ENCODE data around the gene RPL35. TPM values are rescaled to one million over a fixed set of nuclear protein-coding genes. Genes with fewer than 3 reads are reported as not detected.

The RPL35 gene
- polyA plus RNA-seq, 1 donor (not counting 4 experiments of a cell fraction or from before 2014, with no cell fraction given), result 3,325 TPM

GRCh38 chr9:124894035-124894740 is 32.4 kb upstream of the RPL35 start:
- peaks cover 10 to 15% of the 10 kb centered on the region in 2 experiments for H3K36me3 ChIP-seq (ENCODE audit: control insufficient read depth in 2 of 2, extremely low read depth in 1 of 2, insufficient read depth in 2 of 2, low read length in 2 of 2)

GRCh38 chr9:124890179-124890578 is 28.4 kb upstream of the RPL35 start:
- H2AFZ ChIP-seq (ENCODE audit: control insufficient read depth, low read length), result no peak overlapping the region
- H3K9me3 ChIP-seq (ENCODE audit: control insufficient read depth, low read depth, low read length), result no peaks in the 10 kb centered on the region
- H3K9ac ChIP-seq (ENCODE audit: control insufficient read depth, extremely low read depth, insufficient read depth, low read length), result no peak overlapping the region
- TF ChIP-seq EZH2 (IDR thresholded peaks at IDR 0.05; ENCODE audit: low read length) (no peak), CTCF (optimal IDR thresholded peaks at IDR 0.05 in 1 of 3, IDR thresholded peaks at IDR 0.05 in 1 of 3, conservative IDR thresholded peaks at IDR 0.05 in 1 of 3; ENCODE audit: extremely low read depth in 1 of 3, insufficient read depth in 2 of 3, low read length in 3 of 3) (no peak)
- H3K4me2 ChIP-seq (ENCODE audit: control insufficient read depth, extremely low read depth, insufficient read depth, low read depth, low read length), result no peak overlapping the region
- no peak overlapping the region for H3K4me3 ChIP-seq (ENCODE audit: control insufficient read depth in 2 of 3, extremely low read depth in 1 of 3, insufficient read depth in 2 of 3, low read depth in 1 of 3, low read length in 3 of 3)
- no peaks in the 10 kb centered on the region for H3K27me3 ChIP-seq (ENCODE audit: control insufficient read depth, extremely low read depth, insufficient read depth, low read length)
- H3K79me2 ChIP-seq (ENCODE audit: control insufficient read depth, insufficient read depth, low read length), result no peaks in the 10 kb centered on the region
- H3K9me1 ChIP-seq (ENCODE audit: control insufficient read depth, extremely low read depth, insufficient read depth, low read length), result no peaks in the 10 kb centered on the region
- FAIRE-seq (no peak), DNase-seq (ENCODE audit: low read depth, low spot score) (no peak)
- no peaks in the 10 kb centered on the region for H4K20me1 ChIP-seq (ENCODE audit: control insufficient read depth, extremely low read depth, insufficient read depth, low read length)
- H3K36me3 ChIP-seq (ENCODE audit: control insufficient read depth in 2 of 2, extremely low read depth in 1 of 2, insufficient read depth in 2 of 2, low read length in 2 of 2), result peaks cover 19 to 21% of the 10 kb centered on the region in 2 experiments
- dilution Hi-C loops (cut with MboI; ENCODE audit: extremely low pct_ligation_motif_present, low sequenced_read_pairs), result no loop called here
- no peak overlapping the region for H3K27ac ChIP-seq (ENCODE audit: control insufficient read depth, insufficient read depth, low read length)
- H3K4me1 ChIP-seq (ENCODE audit: control insufficient read depth, extremely low read depth, insufficient read depth, low read length), result no peaks in the 10 kb centered on the region

More at GRCh38 chr9:124894035-124894740, 32.4 kb upstream of the RPL35 start:
- no peak overlapping the region for H3K4me2 ChIP-seq (ENCODE audit: control insufficient read depth, extremely low read depth, insufficient read depth, low read depth, low read length)
- TF ChIP-seq CTCF (optimal IDR thresholded peaks at IDR 0.05 in 1 of 3, IDR thresholded peaks at IDR 0.05 in 1 of 3, conservative IDR thresholded peaks at IDR 0.05 in 1 of 3; ENCODE audit: extremely low read depth in 1 of 3, insufficient read depth in 2 of 3, low read length in 3 of 3), result no peak
- no peak for TF ChIP-seq EZH2 (IDR thresholded peaks at IDR 0.05; ENCODE audit: low read length)
- DNase-seq (ENCODE audit: low read depth, low spot score), result no peak
- no peaks in the 10 kb centered on the region for H4K20me1 ChIP-seq (ENCODE audit: control insufficient read depth, extremely low read depth, insufficient read depth, low read length)
- H3K4me1 ChIP-seq (ENCODE audit: control insufficient read depth, extremely low read depth, insufficient read depth, low read length), result no peaks in the 10 kb centered on the region
- no peaks in the 10 kb centered on the region for H3K79me2 ChIP-seq (ENCODE audit: control insufficient read depth, insufficient read depth, low read length)
- no peaks in the 10 kb centered on the region for H3K9me3 ChIP-seq (ENCODE audit: control insufficient read depth, low read depth, low read length)
- H2AFZ ChIP-seq (ENCODE audit: control insufficient read depth, low read length), result no peak overlapping the region
- FAIRE-seq, result no peak
- no peak overlapping the region for H3K9ac ChIP-seq (ENCODE audit: control insufficient read depth, extremely low read depth, insufficient read depth, low read length)
- H3K9me1 ChIP-seq (ENCODE audit: control insufficient read depth, extremely low read depth, insufficient read depth, low read length), result no peaks in the 10 kb centered on the region
- no peak overlapping the region for H3K4me3 ChIP-seq (ENCODE audit: control insufficient read depth in 2 of 3, extremely low read depth in 1 of 3, insufficient read depth in 2 of 3, low read depth in 1 of 3, low read length in 3 of 3)
- dilution Hi-C loops (cut with MboI; ENCODE audit: extremely low pct_ligation_motif_present, low sequenced_read_pairs), result no loop called here
- no peaks in the 10 kb centered on the region for H3K27me3 ChIP-seq (ENCODE audit: control insufficient read depth, extremely low read depth, insufficient read depth, low read length)
- H3K27ac ChIP-seq (ENCODE audit: control insufficient read depth, insufficient read depth, low read length), result no peak overlapping the region
